HG03108 (cell line): ENCODE results near the gene SPATA24.
"Not testable (repeated sequence)": the region's sequence is repeated elsewhere in the genome, so short reads cannot be mapped to it uniquely, and the experiment has no call there.

Experiments used
- ATAC-seq: cut with Tn5 transposase; IDR thresholded peaks from one replicate; pipeline ENCODE4 v1.9.1; 2021; ENCODE audit warnings: moderate library complexity; ENCODE audit not compliant: unreplicated experiment

The SPATA24 gene

DNA sequence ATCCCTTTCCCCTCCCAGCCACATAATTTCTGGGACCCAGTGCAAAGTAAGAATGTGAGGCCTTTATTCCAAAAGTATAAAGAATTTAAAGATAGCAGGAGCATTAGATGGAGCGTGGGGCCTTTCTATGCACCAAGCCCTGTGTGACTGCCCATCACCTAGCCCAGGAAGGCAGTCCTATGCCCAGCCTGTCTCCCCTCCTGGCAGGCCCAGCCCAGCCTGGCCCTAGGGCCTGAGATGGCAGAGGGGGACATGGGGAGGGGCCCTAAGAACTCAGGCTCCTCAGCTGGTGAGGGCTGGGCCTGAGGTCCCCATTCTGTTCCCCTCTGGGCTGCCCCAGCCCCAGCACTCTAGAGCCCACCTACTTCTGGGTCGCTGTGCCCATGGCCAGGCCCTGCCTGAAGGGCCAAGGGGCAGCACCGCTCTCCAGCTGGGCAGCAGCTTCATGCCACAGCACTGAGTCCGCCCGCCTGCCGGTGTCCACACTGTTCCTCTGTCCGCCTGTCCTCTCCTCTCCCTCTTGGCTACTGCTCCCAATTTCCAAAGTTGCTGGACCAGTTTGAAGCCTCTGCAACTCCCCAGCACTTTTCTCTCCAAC is 19.8 kb downstream of the SPATA24 start:
- no peak for ATAC-seq

DNA sequence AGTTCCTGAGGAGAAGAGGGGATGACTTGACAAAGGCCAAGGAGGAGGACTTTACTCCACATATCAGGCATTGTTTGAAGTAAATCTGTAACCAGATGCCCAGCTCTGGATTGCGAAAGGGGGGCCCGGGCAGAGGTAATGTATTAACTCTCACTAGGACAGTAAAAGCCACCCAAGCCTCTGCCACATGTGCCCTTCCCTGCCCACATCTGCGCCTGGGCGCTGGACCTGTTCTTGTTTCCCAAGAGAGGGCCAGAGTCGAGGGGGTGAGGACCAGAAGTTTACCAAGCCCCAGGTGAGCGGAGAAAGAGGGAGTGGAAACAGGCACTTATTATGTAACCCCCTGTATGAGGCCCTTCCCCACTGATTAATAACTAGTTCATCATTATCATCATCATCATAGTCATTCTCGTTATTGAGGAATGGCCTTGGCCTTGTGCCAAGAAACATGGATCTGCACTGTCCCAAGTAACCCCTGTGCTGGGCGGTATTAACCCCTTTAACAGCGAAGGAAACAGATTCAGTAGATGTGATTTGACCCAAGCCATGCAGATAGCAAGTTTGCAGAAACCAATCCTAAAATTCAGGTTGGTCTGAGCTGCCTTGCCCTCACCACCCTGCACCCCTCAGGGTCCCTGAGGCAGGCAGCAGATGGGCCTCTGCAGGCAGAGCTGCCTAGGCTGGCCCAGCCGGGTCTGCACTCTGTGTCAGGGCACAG is 20.5 kb downstream of the SPATA24 start, which contains the start of gene SLC23A1:
Gene SLC23A1 (minus strand): TSS at position 23 of the 718 bp plus-strand sequence. CDS start 44 bp downstream, outside the sequence.
- no peak for ATAC-seq

DNA sequence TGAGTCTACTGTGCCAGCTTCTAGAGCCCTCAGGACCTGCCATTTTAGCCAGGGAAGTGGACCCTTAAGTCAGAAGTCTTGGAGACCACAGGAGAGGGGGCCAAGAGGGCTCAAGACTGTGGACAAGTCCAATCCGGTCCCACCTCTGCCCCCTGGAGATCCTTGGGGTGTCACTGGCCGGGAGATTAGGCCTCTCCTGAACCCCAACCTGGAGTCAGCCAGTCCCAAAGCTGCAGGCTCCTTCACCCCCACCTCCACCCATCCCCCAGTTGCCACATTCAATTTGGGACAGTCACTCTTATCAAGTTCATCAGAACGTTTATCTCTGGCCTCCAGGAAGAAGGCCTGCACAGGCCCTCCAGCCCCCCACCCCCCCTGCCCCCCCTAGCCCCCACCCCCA is 21.1 kb downstream of the SPATA24 start:
- ATAC-seq: no peak

DNA sequence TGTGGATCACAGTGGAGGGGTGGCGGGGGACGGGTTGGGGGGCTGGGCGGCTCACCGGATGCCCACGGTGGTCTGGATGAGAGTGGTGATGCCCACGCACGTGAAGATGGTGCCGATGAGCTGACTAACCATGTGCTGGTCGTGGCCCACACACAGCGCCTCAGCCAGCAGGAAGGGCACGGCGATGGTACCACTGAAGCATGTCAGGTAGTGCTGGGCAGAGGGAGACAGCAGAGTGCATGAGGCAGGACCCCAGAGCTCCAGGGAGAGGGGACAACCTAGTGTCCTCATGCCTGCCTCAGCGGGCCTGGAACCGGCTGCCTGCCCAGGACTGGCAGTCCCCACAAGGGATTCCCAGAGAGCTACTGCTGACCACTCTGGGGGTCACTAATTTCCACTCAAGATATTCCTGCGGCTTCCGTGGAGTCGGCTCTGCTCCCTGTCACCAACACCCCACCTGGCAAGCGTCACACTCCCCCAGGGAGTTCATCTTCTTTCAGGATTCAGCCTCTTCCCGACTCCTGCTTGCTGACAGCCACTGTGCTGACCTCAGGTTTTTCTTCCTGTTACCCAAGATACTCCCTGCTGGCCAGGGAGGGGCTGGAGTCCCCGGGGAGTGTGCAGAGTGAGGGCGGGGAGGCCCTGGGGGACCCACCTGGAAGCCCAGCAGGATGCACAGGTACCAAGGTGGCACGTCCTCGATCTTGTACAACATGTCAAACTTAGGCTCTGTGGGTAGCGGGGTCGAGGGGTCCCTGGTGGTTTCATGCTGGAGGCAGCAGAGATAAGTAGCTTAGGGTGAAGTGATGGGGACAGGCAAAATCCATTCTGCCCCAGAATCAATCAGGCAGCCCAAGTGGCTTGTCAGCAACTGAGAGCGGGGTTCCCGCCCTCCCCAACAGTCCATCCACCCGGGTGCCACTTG is 21.8 kb downstream of the SPATA24 start:
- no peak for ATAC-seq

DNA sequence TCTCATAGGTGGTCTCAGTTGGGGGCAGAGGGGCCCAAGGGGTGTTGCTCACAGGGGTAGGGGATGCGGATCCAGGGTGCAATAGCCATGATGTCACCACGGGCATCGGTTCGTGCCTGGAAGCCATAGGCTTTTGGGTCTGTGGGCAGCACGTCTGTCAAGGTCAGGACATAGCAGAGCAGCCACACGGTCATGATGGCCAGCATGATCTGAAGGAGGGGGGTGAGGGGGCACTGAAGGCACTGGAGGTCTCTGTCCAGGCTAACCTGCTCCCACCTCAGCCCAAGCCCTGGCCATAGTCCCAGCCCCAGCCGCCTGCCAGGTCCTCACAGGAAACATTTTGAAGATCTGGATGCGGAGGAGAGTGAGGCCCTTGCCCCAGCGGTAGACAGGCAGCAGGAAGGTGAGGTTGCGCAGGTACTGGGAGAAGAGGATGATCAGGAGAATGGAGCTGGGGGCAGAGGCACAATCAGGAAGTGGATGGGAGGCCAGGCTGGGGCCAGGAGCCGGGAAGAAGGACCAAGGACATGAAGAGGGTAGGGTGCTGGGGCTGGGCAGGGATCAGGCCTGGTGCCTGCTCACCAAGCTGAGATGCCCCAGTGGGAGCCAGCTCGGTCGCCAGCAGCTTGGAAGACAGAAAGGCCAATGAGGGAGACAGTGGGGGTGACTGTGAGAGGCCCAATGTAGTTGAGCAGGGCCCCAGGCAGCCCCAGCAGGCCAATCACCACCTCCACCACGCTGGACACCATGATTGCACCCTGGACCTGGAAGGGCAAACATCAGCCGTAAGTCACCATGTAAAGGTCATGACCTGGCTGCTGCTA is 24.1 kb downstream of the SPATA24 start:
- ATAC-seq: no peak

DNA sequence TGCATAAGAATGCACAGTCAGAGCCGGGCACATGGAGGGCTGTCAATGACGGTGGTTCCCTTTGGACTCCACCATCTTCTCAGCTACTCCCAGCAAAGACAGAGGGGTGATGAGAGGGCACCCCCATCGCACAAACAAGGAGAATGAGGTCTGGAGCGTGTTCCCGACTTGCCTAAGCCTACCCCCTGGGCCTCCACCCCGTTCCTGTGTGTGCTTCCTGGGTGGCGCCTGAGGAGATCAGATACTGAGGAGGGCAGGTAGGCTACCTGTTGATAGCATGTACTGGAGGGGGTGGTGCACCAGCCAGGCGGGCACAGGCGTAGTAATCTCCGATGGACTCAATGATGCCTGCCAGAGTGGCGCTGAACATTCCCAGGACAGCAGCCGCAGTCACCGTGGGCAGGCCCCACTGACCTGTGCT is 24.9 kb downstream of the SPATA24 start:
- ATAC-seq: no peak

DNA sequence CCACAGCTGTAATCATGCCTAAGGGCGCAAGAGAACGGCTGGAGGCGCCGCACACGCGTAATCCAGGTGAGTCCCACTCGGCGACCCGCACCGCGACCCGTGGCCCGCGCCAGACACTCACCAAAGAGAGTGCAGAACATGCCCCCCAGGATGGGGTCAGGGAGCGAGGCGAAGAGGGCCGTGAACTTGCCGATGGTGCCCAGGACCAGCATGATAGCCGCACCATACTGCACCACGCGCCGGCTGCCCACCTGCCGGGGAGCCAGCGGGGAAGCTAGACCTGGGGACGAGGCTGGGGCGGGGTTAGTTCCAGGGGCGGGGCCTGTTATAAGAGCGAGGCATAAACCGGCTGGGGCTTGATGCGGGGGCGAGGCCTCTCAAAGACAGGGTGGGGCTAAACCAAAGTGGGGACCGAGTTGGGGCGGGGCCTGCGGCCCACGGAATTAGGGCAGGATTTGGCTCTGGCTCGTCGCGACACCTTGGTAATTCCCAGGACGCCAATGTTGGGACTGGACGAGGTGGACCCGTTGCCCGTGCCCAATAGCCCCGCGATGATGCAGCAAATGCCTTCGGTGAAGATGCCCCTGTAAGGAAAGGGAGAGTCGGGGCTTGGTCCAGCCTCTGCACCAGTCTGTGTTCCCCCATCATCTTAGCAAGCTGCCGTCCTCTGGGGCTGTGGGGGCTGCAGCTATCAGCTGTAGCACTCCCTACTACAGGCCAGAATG is 25.6 kb downstream of the SPATA24 start:
- no peak for ATAC-seq

DNA sequence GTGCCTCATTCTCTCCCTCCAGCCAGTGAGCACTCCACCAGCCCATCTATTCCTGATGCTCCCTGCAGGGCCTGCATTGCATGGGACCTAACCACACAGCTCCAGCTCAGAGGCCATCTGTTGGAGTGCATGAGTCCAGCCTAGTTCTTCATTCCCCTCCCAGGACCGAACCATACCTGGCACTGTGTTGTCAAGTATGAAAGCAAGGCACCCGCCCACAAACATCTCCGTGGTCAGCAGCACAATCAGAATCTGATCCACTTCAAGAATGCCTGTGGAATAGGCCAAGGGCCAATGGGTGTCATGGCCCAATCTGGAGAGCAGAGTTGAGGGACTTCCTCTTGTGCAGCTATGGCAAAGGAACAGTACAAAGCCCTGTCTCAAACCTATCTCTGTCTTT is 26.7 kb downstream of the SPATA24 start:
- ATAC-seq: no peak

DNA sequence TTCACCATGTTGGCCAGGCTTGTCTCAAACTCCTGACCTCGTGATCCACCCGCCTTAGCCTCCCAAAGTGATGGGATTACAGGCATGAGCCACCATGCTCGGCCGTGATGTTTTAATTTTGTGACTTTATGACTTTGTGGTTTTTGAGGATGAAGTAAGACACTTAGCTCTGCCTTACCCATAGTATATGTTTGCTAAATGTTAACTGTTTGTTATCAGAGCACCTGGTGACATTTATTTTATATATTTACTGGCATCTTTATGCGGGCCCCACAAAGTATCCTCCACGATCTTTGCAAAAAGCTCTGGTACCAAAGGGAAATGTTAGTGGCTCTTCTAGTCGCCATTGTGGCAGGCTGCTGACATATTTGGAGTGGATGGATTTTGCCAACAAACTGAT is 27.5 kb downstream of the SPATA24 start:
- no peak for ATAC-seq

DNA sequence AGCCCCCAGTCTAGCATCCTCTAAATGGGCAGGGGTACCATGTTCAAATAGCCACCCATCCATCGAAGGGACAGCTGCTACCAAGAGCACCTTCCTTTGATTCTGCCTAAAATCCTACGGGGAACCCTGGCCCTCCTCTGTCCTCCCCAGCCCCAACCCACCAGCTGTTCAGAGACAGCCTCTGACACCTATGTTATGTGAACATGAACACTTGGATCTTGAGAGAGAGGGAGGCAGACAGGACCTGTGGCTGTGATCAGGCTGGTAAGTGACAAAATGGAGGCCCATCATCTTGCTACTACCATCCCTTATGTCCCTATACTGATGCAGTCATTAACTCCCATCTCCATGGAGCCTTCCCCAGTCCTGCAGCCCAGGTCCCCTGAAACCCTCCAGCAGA is 29.0 kb downstream of the SPATA24 start:
- ATAC-seq: no peak

DNA sequence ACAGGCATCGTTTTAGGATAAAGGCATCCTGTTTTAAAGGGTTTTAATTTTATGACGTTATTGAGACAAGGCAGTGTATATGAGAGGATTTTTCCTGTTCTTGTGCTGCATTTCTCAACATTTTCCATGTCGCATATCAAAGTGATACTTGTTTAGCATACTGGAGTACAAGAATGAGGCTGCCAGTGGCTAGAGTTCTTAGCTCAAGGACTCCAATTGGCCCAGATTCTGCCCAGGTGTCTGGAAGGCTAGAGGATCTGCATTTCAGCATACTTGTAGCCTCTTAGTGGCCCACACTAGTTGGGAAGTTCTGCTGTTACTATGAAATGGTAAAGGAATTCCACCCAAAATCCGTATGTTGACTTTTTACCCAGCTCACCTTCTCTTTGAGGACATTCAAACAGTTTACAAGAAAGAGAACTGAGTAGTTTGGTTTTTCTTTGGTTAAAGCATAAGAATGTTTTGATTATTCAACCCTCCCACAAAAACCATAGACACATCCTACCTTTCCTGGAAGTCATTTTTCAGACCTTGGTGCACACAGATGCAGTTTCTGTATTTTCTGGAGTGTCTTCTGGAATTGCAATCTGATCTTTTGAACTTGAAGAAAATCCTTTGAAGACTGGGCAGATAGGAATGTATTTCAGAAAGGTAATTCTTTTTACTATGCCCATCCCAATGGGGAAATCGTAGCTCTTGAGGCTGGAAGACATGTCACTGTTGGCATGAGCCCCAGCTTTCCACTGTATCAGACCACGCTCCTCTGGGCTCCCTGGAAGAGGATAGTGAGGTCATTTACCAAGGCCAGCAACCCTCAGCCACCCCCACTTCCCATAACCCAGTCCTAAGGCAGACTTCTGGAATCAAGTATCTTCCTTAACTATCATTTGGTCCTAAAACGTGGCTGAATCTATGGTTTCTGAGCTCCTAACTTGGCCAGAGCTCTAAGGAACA is 32.1 kb downstream of the SPATA24 start:
- no peak for ATAC-seq

DNA sequence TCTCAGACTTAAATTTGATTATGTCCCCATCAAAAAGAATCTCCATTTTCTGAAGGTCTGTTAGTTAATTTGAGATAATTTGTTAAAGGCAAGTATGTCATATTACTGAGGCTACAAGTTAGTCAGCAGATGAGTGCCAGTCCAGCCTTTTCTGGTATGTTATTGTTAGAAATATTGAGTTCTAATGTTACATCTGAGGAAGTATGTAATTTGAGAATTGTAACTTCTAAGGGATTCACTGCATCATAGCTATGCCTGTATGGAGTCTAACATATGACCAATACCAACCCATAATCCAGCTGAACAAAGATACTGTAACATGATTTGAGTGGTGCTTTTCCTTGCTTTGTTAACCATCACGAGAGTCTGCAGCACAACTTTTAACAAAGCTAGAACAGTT is 34.7 kb downstream of the SPATA24 start:
- no peak for ATAC-seq

DNA sequence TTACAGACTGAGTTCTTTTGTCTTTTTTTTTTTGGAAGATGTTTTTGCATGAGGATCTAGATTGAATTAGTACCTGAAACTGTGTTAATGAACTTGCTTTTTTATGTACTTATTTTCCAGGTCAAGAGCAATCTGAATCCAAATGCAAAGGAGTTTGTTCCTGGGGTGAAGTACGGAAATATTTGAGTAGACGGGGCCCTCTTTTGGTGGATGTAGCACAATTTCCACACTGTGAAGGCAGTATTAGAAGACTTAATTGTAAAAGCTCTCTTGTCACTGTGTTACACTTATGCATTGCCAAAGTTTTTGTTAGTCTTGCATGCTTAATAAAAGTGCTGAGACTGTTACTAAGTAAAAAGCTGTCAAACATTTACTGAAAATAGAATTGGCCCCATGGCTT is 35.3 kb downstream of the SPATA24 start:
- ATAC-seq: no peak

DNA sequence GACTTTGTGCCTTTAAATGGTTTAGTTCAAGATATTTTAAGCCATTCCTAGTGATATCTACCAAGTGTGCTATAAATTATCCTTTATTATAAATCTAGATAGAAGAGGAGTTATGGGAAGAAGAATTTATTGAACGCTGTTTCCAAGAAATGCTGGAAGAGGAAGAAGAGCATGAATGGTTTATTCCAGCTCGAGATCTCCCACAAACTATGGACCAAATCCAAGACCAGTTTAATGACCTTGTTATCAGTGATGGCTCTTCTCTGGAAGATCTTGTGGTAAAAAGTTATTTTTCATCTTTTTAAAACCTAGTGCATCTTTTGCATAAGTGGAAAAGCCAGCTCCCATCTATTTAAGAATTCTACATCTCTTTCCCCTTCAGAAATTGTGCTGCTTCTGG is 39.4 kb downstream of the SPATA24 start:
- ATAC-seq: no peak

DNA sequence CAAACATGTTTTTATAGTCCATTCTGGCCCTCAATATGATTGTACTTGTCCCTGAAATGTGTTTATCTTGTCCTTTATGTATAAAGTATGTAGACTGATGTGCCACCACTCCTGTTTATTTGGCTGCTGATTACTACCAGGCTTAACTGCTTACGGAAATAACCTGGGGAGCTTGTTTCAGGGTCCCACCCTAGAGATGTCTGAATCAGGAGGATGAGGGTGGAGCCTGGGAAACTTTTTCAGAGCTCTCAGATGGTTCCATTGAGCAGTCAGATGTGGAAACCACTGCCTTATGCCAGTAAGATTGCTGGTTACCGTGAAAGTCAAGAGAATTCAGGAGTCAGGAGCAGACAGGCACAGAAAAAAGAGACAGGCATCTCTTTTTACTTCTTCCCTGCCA is 40.0 kb downstream of the SPATA24 start:
- no peak for ATAC-seq

DNA sequence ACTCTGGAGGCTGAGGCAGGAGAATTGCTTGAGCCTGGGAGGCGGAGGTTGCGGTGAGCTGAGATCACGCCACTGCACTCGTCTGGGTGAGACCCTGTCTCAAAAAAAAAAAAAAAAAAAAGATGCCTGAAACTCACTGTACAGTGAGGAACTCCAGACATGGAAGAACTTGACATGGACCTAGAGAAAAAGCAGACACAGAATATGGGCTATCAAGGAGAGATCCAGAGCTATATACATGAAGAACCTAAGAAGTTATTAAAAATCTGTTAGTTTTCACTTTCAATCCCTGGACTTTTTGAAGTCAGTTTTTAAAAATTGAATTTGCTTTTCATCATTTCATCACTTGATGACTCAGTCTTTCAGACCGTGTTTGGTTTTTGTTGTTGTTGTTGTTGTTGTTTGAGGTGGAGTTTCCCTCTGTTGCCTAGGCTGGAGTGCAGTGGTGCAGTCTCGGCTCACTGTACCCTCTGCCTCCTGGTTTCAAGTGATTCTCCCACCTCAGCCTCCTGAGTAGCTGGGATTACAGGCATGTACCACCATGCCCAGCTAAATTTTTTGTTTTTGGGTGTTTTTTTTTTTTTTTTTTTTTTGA is 42.0 kb downstream of the SPATA24 start:
- no peak for ATAC-seq

DNA sequence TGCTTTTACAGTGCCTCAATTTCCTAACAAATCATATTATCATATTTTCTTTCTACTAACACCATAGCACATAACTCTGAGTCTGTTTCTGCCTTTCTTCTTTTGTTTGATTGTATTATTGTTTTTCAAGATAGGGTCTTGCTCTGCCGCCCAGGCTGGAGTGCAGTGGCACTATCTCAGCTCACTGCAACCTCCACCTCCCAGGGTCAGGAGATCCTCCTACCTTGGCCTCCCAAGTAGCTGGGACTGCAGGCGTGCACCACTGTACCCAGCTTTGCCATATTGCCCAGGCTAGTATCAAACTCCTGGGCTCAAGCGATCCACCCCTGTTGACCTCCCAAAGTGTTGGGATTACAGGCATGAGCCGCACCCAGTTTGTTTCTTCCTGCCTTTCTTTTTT is 43.5 kb downstream of the SPATA24 start:
- no peak for ATAC-seq

DNA sequence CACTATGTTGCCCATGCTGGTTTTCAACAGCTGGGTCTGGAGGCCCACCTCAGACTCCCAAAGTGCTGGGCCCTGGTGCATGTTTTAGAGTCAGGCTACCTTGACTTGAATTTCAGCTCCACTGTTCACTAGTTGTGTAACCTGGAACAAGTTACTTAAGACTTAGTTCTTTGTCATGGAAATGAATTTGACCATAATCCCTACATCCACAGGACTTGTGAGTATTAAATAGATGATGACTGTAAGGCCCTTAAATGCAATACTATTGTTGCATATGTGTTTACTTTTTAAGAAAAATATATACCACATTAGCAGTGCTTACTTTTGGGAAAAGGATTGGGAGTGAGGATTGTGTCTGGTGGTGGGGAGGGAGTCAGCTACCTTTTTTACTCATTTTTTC is 45.8 kb downstream of the SPATA24 start:
- no peak for ATAC-seq

DNA sequence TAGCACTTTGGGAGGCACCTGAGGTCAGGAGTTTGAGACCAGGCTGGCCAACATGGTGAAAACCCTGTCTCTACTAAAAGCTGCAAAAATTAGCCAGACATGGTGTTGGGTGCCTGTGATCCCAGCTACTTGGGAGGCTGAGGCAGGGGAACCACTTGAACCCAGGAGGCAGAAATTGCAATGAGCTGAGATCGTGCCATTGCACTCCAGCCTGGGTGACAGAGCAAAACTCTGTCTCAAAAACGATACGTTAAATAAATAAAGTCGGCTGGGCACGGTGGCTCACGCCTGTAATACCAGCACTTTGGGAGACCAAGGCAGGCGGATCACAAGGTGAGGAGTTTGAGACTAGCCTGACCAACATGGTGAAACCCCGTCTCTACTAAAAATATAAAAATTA is 48.0 kb downstream of the SPATA24 start:
- ATAC-seq: not testable (repeated sequence)
